GM12874 (cell line): ENCODE results near the gene AFF1.

Experiments
- TF ChIP-seq, protein P1 (sequence below): IDR thresholded peaks from 2 replicates; pipeline ENCODE4 v1.5.1; 2011; ENCODE audit warnings: low read depth, mild to moderate bottlenecking, control low read depth, low read length, moderate library complexity; ENCODE audit not compliant: insufficient read depth

The AFF1 gene

DNA sequence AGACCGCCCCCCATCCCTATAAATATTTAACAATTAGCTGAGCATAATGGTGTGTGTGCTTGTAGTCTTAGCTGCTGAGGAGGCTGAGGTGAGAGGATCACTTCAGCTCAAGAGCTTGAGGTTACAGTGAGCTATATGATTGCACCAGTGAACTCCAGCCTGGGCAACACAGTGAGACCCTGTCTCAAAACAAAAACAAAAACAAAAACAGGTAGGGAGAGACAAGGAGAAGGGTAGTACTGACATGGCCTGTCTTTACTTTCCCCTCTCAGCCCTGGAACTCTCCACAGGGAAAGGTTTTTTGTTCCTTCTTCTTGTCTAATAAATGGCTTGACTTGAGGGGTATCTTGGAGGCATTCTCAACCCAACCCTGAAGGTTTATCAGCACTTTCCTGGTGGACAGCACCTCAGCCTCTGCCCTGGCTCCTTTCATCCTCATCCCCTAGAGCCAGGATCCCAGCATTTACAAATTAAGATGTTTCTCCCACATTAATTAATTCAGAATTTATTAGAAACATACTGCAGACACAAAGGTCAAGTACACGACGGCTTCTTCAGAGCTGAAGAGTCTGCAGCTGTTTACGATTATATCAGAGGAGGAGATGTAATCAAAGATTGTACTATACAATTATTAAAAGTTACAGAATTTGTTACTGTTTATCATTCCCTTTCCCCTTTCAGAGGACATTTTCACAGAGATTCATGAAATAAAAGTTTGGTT lies 131.8 kb downstream of the AFF1 start:
- TF ChIP-seq, protein P1, sequence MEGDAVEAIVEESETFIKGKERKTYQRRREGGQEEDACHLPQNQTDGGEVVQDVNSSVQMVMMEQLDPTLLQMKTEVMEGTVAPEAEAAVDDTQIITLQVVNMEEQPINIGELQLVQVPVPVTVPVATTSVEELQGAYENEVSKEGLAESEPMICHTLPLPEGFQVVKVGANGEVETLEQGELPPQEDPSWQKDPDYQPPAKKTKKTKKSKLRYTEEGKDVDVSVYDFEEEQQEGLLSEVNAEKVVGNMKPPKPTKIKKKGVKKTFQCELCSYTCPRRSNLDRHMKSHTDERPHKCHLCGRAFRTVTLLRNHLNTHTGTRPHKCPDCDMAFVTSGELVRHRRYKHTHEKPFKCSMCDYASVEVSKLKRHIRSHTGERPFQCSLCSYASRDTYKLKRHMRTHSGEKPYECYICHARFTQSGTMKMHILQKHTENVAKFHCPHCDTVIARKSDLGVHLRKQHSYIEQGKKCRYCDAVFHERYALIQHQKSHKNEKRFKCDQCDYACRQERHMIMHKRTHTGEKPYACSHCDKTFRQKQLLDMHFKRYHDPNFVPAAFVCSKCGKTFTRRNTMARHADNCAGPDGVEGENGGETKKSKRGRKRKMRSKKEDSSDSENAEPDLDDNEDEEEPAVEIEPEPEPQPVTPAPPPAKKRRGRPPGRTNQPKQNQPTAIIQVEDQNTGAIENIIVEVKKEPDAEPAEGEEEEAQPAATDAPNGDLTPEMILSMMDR, result no peak

DNA sequence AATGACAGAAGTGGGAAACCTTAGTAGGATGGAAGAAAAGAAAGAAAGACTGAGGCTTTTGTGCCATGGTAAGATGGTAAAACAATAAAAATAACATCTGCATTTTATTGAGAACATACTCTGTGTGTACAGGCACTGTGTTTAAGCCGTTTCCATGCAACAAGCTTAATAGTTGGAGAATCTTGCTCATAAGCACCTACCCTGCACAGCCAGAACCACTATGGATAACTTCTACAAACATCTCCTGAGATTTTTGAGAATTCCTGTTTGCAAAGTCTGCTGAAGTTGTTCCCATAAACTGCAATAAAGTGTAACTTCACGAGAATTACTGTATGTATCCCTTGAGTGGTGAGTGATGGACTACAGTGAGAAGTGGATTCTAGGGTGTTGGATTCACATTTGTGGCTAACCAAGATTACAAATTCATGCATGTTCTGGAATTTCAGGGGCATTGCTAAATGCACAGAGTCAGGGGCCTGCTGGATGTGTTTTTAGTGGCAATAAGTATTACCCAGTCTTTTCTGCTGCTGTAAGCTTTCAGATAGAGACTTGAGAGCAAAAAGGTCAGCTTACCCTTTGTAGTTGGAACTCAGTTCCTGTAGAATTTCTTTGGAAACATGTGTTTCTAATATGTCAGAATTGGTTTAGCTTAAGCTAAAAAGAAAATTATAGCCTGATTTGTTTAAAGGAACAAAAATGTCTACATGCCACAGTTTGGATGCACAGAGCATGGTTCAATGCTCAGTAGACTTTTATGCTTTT lies 132.5 kb downstream of the AFF1 start:
- TF ChIP-seq, protein P1, result no peak

DNA sequence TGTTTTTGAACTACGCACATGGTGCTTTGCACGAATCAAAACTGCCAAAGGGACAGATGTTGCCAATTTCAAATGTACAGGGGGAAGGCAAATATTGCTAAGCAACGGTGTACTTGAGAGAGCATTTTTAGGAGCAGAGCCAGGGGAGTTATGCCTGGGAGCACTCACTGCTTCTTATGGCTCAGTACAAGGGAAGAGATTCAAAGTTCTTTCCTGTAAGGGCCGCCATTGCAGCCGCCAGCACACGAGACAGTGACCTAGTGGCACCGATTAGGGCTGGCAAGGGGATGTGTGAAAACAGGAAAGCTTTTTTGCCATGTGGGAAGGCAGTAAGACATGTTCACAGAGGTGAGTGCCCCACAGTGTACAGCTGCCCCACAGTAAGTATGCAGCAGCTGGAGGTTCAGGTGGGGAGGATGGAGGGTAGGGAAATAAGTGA lies 133.8 kb downstream of the AFF1 start:
- TF ChIP-seq, protein P1, result no peak

GRCh38 chr4:87069037-87069742 lies 134.4 kb downstream of the AFF1 start:
- TF ChIP-seq, protein P1, result no peak

- TF ChIP-seq, protein P1, result no peak
Measured at GRCh38 chr4:87071401-87071800, 136.6 kb downstream of the AFF1 start.

- TF ChIP-seq, protein P1, result no peak
Measured at GRCh38 chr4:87073199-87074120, 138.6 kb downstream of the AFF1 start.
